Lung (tissue), 12 donors: ENCODE measurements around the gene MARK3. TPM values are rescaled to one million over a fixed set of nuclear protein-coding genes. Genes with fewer than 3 reads are reported as not detected.
A peak's percentile ranks its signal among the peaks of the same experiment; 100 is the strongest.

Source experiments
- ATAC-seq: fragments of 200-7000 bp; cut with Tn5 transposase; one replicate; pipeline ENCODE4 v1.9.1; 2020; ENCODE audit warnings: moderate number of reproducible peaks; ENCODE audit not compliant: insufficient read depth, low FRiP score
- DNase-seq, 3 donors: peaks; one replicate each; pipeline ENCODE4 v3.0.0-alpha.2; 2013 to 2017
- H3K27ac ChIP-seq, 2 donors: one replicate each; pipeline ENCODE4 v1.5.1; 2013; ENCODE audit warnings: mild to moderate bottlenecking in 2 of 2, moderate library complexity in 2 of 2, control low read depth in 1 of 2, inconsistent platforms in 1 of 2, low read depth in 1 of 2, low read length in 1 of 2
- H3K27me3 ChIP-seq, 3 donors: one replicate each; pipeline ENCODE4 v1.5.1; 2013; ENCODE audit warnings: low read length in 2 of 3; ENCODE audit not compliant: control insufficient read depth in 3 of 3, insufficient read depth in 3 of 3
- H3K36me3 ChIP-seq, 4 donors: one replicate each; pipeline ENCODE4 v1.5.1; 2013; ENCODE audit warnings: low read length in 4 of 4, mild to moderate bottlenecking in 1 of 4, moderate library complexity in 1 of 4; ENCODE audit not compliant: control insufficient read depth in 4 of 4, insufficient read depth in 4 of 4
- H3K4me1 ChIP-seq, 5 donors: one replicate each; pipeline ENCODE4 v1.5.1; 2013; ENCODE audit warnings: low read length in 5 of 5, mild to moderate bottlenecking in 2 of 5, moderate library complexity in 1 of 5; ENCODE audit not compliant: control insufficient read depth in 5 of 5, insufficient read depth in 5 of 5
- H3K4me3 ChIP-seq: one replicate; pipeline ENCODE4 v1.5.1; 2013; ENCODE audit warnings: mild to moderate bottlenecking, control low read depth, moderate library complexity
- H3K9ac ChIP-seq, 2 donors: one replicate each; pipeline ENCODE4 v1.5.1; 2013; ENCODE audit warnings: low read length in 2 of 2, control low read depth in 1 of 2; ENCODE audit not compliant: insufficient read depth in 1 of 2
- H3K9me3 ChIP-seq, 4 donors: one replicate each; pipeline ENCODE4 v1.5.1; 2013; ENCODE audit warnings: low read length in 3 of 4, mild to moderate bottlenecking in 1 of 4, moderate library complexity in 1 of 4; ENCODE audit not compliant: control insufficient read depth in 4 of 4, insufficient read depth in 3 of 4
- WGBS, 2 donors: extraction: QIAGEN DNeasy Blood & Tissue Kit; methylation state at CpG; one replicate each; pipeline ENCODE4 v1.1.7; 2013; 5-methylcytosine and 5-hydroxymethylcytosine counted together
- polyA plus RNA-seq, 2 donors: library from polyadenylated mRNA; stranded (reverse); fragments of 200-250 nt; gene quantifications; one replicate each; pipeline ENCODE4 v1.2.1, GENCODE V29; 2013
- total RNA-seq, 2 donors: library from RNA; depleted of rRNA in 1 of 2; stranded (reverse); fragments of >200 nt in 1 of 2; gene quantifications; one replicate each; pipeline ENCODE4 v1.2.1, GENCODE V29; 2014 to 2021
- TF ChIP-seq, protein P1 (sequence below): IDR thresholded peaks from 2 replicates; pipeline ENCODE4 v1.5.1; 2012; ENCODE audit warnings: mild to moderate bottlenecking; ENCODE audit errors: control extremely low read depth, extremely low read depth
- donor health status: control.
- donor health status: control.
- donor health status: Bipolar disorder and iron deficiency.
- donor health status: healthy.
- donor health status: DM: yes; HTN: yes; CAD: no.

The MARK3 gene
- total and polyA plus RNA-seq, 4 donors = 56.2 to 177 (median 101) TPM

DNA sequence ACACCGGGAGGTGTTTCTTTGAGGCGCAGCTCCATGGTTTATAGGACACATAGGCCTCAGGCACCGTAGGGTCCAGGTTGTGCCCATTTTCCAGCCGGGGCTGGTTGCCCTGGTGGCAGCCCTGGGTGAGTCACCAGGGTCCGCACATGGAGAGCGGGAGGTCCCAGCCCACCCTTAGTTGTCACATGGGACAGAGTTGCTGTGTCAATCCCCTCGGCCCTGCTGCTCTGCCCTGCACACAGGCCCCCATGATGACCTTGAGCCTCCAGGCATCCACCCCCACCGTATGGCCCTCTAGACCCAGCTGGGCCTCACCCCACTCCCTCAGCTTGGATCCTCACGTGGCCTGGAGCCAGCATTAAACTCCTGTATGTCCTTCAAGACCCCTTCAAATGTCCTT is 151.5 kb downstream of the MARK3 start:
- TF ChIP-seq, protein P1, sequence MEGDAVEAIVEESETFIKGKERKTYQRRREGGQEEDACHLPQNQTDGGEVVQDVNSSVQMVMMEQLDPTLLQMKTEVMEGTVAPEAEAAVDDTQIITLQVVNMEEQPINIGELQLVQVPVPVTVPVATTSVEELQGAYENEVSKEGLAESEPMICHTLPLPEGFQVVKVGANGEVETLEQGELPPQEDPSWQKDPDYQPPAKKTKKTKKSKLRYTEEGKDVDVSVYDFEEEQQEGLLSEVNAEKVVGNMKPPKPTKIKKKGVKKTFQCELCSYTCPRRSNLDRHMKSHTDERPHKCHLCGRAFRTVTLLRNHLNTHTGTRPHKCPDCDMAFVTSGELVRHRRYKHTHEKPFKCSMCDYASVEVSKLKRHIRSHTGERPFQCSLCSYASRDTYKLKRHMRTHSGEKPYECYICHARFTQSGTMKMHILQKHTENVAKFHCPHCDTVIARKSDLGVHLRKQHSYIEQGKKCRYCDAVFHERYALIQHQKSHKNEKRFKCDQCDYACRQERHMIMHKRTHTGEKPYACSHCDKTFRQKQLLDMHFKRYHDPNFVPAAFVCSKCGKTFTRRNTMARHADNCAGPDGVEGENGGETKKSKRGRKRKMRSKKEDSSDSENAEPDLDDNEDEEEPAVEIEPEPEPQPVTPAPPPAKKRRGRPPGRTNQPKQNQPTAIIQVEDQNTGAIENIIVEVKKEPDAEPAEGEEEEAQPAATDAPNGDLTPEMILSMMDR = no peak
- WGBS, 2 donors = 81% methylated on average over 9 of the region's 9 CpGs

GRCh38 chr14:103537175-103537990 is 152.2 kb downstream of the MARK3 start:
- no peak for DNase-seq
- Histone ChIP-seq H3K9ac (no peak overlapping the region), H3K27ac (no peak overlapping the region)

More for the DNA sequence above, 151.5 kb downstream of the MARK3 start:
- Histone ChIP-seq H3K4me3 (no peak overlapping the region), H3K27ac (no peak overlapping the region), H3K9ac (no peak overlapping the region), H3K36me3 (peaks cover 0 to 42% (median 3%) of the 10 kb centered on the region in 4 donors), H3K4me1 (peaks cover 4 to 24% (median 16%) of the 10 kb centered on the region in 5 donors), H3K9me3 (no peaks in the 10 kb centered on the region), H3K27me3 (no peaks in the 10 kb centered on the region)
- ATAC-seq (no peak), DNase-seq (no peak)

DNA sequence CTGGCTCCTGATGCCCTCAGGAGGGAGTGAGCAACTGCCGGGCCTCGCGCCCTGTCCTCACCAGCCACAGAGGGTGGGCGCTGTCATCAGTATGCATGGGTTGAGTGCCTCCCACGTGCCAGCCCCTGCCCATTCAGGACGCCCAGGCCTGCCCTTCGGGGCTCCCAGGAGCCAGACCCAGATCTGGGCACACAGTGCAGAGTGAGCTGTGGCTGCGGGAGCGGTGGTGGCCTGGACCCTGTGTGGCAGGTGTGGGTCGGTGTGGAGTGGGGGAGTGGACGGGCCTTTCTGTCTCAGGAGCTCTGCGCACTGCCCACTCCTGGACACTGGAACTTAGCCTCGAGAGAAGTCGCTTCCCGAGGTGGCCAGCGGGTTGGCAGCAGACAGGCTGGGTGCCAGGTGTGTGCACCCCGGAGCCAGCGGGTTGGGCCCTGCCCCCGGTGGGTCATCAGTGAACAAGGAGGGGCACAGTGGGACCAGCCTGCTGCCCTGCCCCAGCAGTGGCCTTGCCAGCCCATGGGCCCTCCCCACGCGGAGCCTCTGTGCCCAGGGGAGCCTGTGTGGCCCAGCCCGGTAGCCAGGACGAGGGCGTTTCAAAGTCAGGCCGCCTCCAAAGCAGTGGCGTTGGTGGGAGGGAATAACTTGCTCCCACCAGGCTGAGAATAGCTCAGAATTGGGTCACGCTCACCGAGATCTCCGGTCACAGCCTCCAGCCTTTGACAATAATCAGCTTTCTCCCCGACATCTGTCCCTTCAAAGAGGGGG is 153.3 kb downstream of the MARK3 start:
- 52 to 62% methylated on average over 30 of the region's 30 CpGs for WGBS, 2 donors
- ATAC-seq (no peak), DNase-seq (no peak)
- Histone ChIP-seq H3K4me3 (no peak overlapping the region), H3K9ac (no peak overlapping the region), H3K27me3 (no peaks in the 10 kb centered on the region), H3K4me1 (peaks cover 4 to 40% (median 28%) of the 10 kb centered on the region in 5 donors), H3K9me3 (no peaks in the 10 kb centered on the region), H3K27ac (peak overlapping the region in 1 of 2 donors; percentile 38), H3K36me3 (peaks cover 0 to 25% (median 0%) of the 10 kb centered on the region in 4 donors)
- TF ChIP-seq, protein P1 = no peak

More at GRCh38 chr14:103537175-103537990, 152.2 kb downstream of the MARK3 start:
- H3K9me3 ChIP-seq = no peaks in the 10 kb centered on the region
- peaks cover 4 to 30% (median 21%) of the 10 kb centered on the region in 5 donors for H3K4me1 ChIP-seq
- no peak overlapping the region for H3K4me3 ChIP-seq
- H3K36me3 ChIP-seq = peaks cover 0 to 35% (median 2%) of the 10 kb centered on the region in 4 donors
- TF ChIP-seq, protein P1 = no peak
- no peaks in the 10 kb centered on the region for H3K27me3 ChIP-seq
- ATAC-seq = no peak
- WGBS, 2 donors = 80% methylated on average over 17 to 18 of the region's 18 CpGs
